GM18861 (cell line): Measurements from ENCODE around the gene ZMIZ1.
"Not testable (repeated sequence)": the region's sequence is repeated elsewhere in the genome, so short reads cannot be mapped to it uniquely, and the experiment has no call there.

Experiments used
- ATAC-seq: cut with Tn5 transposase; IDR thresholded peaks from one replicate; pipeline ENCODE4 v1.9.1; 2021; ENCODE audit not compliant: unreplicated experiment

The ZMIZ1 gene

DNA sequence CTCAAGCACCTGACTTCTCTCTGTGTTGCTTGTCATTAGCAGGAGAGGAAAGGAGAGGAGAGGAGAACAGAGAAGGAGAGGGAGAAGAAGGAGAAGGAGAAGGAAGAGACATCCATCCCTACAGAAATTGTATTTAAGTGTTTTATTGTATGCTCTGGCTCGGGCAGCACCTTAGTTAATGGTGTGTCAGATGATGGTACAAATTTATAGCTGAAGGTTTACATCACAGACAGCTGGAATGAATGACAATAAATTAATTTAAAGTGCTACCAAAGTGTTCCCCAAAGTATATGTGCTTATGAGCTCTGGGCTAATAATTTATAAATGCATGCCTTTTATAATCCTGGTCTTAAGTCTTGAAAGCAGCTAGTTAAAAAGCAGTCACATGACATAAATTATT, 38.1 kb upstream of the ZMIZ1 start:
- no peak for ATAC-seq

DNA sequence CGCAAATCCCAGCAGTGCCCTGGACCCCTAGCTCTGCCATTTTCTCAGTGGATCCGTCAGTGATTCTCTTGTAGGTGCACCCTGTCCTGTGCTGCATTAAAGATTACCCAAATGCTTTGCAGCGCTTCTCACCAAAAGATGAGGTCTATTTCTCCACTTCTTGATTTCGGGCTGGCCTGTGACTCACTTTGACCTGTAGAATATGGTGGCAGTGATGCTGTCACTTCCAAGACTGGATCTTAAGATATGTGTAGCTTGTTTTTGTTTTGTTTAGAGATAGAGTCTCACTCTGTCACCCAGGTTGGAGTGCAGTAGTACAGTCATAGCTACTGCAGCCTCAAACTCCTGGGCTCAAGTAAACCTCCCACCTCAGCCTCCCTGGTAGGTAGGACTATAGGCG, 37.0 kb upstream of the ZMIZ1 start:
- ATAC-seq, result no peak

DNA sequence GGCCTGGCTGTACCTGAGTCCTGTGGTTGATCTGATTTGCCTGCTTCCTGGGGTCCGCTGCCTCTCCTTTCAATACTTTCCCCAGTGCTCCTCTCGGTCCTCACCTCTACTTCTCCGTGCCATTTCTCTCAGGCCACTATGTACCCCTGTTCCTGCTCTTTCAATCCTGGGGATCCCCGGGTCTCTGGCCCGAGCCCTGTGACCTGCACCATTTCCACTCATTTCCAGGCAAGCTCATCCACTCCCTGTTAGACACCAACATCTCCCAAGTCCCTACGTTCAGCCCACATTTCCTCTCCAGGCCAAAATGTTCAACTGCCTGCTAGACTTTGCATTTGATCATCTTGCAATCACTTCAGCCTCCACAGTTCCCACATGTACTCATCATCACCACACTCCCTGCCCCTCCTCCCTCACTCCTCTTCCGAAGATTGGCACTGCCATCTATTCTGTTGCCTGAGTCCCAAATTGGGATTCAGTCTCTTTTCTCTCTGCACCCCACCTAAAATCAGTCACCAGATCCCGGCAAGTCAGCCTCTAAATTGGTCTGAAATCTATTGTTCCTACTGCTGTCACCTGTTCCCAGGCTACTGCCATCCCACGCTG, 34.4 kb upstream of the ZMIZ1 start:
- no peak for ATAC-seq

GRCh38 chr10:79036416-79036815, 32.4 kb upstream of the ZMIZ1 start:
- ATAC-seq, result not testable (repeated sequence)

DNA sequence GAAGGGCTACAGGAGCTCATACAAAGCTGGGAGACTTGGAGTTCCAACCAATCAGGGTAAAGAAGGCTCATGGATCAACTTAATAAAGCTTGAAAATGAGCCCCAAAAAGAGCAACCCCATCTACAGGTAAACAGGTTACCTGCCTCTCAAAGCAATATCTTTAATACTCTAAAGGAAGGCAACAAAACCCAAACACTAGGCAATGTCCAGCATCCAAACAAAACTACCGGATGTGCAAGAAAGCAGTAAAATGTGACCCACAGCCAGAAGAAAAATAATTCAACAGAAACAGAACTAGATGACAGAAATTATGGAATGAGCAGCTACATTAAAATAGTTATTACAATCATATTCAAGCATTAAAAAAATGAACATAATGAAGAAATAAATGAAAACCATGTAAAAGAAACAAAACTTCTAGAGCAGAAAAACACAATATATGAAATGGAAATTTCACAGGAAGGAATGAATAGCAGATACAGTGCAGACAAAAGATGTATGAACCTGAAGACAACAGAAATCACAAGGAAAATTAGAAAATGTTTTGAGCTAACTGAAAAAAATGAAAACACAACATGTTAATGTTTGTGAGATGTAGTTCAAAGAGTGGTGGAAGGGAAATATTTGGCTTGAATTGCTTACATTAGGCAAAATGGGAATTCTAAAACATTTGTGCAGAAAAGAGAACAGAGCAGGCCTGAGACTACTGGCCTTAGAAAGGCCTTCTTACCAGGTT, 30.5 kb upstream of the ZMIZ1 start:
- ATAC-seq, result no peak

DNA sequence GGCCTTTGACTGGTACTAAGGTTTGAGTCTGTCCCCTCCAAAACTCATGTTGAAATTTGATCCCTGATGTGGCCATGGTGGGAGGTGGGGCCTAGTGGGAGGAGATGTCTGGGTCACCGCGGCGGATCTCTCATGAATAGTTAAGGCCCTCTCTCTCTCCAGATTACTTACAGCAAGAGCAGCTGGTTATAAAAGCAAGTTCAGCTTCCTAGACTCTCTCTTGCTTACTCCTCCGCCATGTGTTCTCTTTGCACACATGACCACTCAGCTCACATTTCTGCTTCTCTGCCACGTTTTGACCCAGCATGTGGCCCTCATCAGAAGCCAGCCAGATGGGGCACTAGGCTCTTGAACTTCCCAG, 29.9 kb upstream of the ZMIZ1 start:
- ATAC-seq, result no peak

GRCh38 chr10:79042639-79043411, 25.9 kb upstream of the ZMIZ1 start:
- ATAC-seq, result no peak

DNA sequence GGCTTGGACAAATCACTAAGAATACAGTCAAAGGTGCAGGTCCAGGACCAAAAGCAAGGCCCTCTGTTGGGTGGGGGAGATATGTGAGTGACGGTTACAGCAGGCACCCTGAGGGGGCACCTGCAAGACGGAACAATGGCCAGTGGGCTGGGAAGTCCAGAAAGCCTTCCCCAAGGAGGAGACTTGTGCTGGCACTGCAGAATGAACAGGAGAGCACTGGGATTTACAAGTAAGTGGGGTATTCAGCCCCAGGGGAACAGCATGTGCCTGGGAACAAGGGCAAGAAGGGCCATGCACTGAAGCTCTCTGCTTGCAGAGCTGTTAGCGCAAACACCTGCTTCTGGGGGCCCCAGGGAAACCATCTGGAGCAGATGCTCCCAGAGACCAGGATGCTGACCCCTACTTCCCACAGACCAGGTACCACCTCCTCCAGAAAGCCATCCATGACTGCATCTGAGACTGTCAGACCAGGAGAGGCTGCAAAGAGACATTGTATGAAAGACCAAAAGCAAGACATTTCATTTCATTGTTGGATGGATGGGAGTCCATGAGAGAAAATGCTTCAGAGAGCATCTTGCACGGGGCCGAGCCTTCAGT, 24.6 kb upstream of the ZMIZ1 start:
- no peak for ATAC-seq

- no peak for ATAC-seq
These were observed 23.9 kb upstream of the ZMIZ1 start for GRCh38 chr10:79044846-79045245.

GRCh38 chr10:79045566-79046175, 23.1 kb upstream of the ZMIZ1 start:
- ATAC-seq, result no peak

DNA sequence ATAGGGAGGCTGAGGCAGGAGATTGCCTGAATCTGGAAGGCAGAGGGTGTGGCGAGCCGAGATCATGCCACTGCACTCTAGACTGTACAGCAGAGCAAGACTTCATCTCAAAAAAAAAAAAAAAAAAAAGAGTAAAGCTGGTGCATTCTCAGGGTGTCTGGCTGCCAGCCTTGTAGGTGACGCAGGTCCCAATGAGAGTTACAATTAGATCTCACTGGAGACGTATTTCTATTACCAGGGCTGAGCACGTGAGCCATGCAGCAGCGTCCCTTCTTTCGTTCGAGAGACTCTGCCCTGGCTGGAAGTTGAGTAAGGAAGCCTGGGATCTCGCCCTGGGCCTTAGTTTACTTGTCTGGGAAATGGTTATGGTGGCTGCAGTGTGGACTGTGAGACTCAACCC, 22.4 kb upstream of the ZMIZ1 start:
- ATAC-seq, result no peak

- no peak for ATAC-seq
These were observed 21.8 kb upstream of the ZMIZ1 start for GRCh38 chr10:79046741-79047583.

DNA sequence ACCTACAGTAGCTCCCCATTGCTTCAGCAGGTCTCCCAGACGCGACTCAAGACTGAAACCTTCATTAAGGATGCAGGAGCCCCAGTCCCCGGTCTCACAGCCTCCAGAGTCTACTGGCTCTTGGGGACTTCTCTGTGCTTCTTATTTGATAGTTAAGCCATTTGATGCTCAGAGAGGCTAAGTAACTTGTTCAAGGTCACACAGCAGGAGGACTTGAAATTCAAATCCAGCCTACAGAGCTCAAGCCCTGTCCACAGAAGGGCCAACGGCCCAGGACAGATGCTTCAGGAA, 21.2 kb upstream of the ZMIZ1 start:
- no peak for ATAC-seq

- no peak for ATAC-seq
These were observed 20.7 kb upstream of the ZMIZ1 start for GRCh38 chr10:79047875-79048638.

DNA sequence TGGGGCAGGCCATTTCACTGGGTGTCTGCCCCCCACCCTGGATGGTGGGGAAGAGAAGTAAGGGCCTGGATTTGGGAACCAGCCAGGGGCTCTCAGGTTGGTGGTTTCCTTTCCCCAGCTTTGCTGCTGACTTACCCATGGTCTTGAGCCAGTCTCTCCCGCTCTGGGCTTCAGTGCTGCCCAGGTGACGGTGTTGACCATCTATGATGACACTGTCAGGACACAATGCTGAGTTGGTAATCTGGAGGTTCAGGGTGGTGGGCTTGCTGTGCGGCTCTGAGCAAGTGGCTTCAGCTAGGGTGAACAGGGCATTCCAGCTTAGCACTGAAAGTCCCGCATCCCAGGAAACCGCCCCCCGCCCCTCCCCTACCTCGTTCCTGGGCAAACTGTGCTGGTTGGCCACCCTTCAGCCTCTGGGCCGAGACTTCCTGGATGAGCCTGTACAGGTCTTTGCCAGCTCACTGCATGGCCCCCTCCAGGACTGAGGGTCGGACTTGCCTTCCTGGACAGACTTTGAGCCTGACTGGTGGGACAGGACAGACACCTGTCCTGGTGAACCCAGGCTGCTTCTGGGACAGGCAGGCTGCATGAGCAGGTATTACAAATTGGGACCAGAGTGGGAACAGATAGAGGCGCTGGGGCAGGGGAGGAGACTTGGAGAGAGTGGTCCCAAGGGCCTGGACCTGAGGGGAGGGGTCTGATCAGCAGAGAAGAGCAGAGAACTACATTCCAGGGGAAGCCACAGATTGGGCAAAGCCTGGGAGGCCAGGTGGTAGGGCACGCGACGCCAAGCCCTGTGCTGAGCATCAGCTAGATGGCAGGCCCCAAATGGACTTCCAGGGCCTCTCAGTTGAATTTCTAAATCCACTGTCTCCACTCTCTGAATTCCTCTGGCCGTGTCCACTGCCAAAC, 19.9 kb upstream of the ZMIZ1 start:
- no peak for ATAC-seq

GRCh38 chr10:79049931-79050895, 18.6 kb upstream of the ZMIZ1 start:
- no peak for ATAC-seq

- no peak for ATAC-seq
These were observed 17.7 kb upstream of the ZMIZ1 start for GRCh38 chr10:79050896-79051555.
